Measurements from ENCODE around the gene EPHA4.

The EPHA4 gene

GRCh38 chr2:221467610-221468009 lies 104.5 kb downstream of the EPHA4 start:
- no peak for DNase-seq

DNA sequence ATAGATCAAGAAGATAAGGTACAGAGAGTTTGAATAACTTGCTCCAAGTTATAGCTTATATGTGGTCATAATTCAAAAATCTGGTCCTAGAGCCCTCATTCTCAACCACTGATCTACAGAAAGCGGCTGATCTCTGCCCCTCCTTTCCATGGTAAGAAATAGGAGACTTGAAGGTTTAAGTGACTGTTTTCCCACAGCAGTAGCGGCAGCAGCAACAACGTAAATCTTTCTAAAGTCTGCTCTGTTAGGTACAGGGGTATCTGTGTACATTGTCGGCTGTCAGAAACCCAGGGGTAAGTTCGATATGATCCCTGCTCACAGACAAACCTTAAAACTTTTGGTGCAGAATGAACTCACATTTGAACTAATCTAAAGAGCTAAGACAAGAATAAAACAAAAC lies 105.4 kb downstream of the EPHA4 start:
- DNase-seq = no peak

DNA sequence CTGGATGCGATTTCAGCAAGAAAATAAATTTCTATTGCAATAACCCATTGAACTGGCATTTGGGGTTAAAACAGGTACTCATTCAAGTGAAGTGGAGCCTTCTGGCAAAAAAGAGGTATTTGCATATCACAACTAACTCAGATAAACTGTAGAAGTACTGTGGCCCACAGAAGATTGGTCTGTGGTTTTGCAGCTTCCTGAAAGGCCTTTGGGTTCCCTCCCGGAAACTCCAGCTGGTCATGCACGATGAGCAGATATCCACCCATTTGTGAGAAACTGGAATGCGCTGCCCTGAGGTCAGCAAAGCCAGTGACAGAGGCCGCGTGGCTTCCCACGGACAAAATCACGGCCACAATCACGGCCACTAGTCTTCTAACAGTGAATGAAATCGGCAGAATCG lies 106.3 kb downstream of the EPHA4 start:
- DNase-seq = no peak

GRCh38 chr2:221464971-221465370 lies 107.1 kb downstream of the EPHA4 start:
- DNase-seq = no peak

- no peak for DNase-seq
These were observed 108.7 kb downstream of the EPHA4 start for GRCh38 chr2:221463241-221463896.

- DNase-seq = no peak
These were observed 110.2 kb downstream of the EPHA4 start for GRCh38 chr2:221461901-221462300.

DNA sequence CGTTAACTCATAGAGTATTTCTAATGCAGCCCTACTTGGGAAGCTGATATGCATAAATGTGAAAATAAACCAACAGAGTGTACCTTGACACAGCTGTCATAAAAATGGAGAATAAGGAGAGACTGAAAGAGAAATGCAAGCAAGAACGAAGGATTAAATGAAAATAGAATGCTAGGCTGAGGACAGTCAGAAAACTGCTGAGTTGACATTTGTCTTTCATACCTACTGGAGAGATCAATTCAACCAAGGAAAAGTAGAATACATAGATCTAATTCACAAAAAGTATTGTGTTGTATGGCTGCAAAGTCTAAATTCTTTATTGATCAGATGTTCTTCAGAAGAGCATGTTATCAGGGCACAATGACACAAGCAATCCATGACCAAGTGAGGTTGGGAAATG lies 112.0 kb downstream of the EPHA4 start:
- no peak for DNase-seq

GRCh38 chr2:221458578-221458977 lies 113.5 kb downstream of the EPHA4 start:
- no peak for DNase-seq

GRCh38 chr2:221455214-221455613 lies 116.9 kb downstream of the EPHA4 start:
- no peak for DNase-seq

GRCh38 chr2:221454459-221455105 lies 117.5 kb downstream of the EPHA4 start:
- DNase-seq = no peak

- DNase-seq = no peak
These were observed 120.0 kb downstream of the EPHA4 start for GRCh38 chr2:221451862-221452788.

GRCh38 chr2:221450280-221450679 lies 121.8 kb downstream of the EPHA4 start:
- DNase-seq = no peak

DNA sequence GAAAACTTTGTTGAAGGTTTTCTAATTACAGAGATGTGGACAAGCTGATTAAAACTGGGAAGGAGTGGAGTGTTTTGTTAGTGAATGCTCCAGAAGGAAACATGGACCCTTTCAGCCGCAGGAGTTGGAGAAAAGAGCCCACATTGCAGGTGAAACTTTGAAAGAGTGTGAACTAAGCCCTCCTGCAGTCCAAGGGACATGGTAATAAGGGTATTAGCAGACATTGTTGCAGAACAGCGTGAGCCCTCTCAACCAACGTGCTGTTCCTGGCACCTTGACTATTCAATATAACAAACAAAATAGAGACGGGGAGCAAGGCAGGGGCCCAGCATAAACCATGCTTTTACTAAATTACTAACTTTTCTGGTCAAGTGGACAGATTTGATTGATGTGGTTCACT lies 122.7 kb downstream of the EPHA4 start:
- DNase-seq = no peak

- DNase-seq = no peak
These were observed 123.2 kb downstream of the EPHA4 start for GRCh38 chr2:221448844-221449390.

DNA sequence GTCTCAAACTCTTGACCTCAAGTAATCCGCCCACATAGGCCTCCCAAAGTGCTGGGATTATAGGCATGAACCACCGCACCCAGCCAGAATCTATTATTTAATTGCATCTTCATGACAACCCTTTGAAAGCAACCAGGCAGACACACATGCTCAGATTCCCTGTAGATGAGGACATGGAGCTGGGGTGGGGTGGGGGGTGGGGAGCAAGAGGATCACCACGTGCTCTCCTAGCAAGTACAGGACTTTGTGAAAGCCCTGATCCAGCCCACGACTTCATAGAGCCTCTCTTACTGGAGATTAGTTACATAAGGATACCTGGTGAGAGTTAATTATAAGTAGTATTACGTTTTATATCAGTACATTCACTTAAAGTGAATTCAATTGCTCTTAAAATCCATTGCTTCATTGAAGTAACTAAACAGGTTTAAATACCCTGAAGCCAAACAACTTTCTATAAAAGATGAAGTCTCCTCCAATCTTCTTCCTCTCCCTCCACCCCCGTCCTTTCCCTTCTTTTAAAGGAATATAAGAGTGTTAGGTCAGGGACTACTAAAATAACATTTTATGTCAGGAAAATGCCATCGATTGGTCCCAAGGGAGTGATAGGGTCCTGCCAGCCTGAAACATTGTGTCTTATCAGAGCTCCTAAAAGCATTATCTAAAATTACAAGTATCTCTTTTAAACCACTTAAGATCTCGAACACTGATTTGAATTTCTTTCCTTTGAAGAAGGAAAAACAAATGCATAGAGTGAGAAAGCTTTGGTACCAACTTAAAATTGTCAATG lies 123.9 kb downstream of the EPHA4 start:
- no peak for DNase-seq

GRCh38 chr2:221447310-221447709 lies 124.8 kb downstream of the EPHA4 start:
- no peak for DNase-seq

GRCh38 chr2:221446140-221446539 lies 126.0 kb downstream of the EPHA4 start:
- no peak for DNase-seq

DNA sequence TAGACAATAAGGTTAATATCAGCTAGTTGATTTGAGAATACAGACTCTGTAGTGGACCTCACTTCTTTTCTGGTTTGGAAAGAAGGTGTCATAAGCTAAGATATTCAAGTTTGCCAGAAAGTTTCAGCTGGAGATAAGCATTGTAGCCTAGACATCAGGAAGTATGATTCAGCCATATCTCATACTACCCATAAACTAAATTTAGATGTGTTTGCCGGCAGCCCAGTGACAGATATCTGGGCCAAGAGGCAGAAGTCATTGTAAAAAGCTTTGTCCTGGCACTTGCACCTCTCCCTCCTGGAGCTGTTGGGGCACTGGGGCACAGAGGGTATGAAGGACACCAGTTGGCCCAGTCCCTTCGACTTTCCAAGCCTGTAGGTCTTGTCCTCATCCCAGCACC lies 128.0 kb downstream of the EPHA4 start:
- DNase-seq = no peak

DNA sequence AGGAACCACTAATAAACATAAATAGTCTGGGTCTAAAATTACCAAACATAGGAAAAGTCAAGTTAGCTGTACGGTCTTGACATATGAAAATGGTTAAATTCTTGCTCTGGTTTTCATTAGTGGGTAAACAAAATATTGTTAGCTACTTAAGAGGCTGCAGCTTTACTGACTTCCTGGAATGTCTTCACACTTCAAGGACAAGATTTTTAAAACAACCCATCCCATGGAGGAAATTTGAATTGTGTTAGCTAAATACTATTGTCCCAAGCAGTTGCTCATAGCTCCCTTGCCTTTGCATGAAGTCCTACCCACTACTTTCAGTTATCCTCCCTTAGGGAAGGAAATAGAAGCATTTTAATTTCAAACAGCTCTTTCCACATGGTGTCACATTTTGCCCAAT lies 128.5 kb downstream of the EPHA4 start:
- no peak for DNase-seq

DNA sequence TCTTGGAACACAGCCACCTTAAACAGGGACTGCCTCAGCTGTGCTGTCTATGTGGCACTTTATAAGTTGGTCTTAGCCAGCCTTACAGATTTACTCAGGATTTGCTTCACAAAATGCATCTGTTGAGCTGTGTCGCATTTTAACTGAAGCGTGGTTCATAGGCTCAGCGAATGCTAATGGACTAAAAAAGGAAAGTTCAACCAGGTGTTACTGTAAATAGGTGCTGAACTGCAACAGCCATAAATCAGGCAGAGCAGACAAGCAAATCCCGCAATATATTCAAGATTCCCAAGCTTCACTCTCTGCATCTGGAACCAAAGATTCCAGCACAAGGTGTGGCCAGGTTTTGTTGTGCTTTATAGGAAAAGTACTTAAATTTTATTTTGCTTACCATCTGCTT lies 130.0 kb downstream of the EPHA4 start:
- no peak for DNase-seq

DNA sequence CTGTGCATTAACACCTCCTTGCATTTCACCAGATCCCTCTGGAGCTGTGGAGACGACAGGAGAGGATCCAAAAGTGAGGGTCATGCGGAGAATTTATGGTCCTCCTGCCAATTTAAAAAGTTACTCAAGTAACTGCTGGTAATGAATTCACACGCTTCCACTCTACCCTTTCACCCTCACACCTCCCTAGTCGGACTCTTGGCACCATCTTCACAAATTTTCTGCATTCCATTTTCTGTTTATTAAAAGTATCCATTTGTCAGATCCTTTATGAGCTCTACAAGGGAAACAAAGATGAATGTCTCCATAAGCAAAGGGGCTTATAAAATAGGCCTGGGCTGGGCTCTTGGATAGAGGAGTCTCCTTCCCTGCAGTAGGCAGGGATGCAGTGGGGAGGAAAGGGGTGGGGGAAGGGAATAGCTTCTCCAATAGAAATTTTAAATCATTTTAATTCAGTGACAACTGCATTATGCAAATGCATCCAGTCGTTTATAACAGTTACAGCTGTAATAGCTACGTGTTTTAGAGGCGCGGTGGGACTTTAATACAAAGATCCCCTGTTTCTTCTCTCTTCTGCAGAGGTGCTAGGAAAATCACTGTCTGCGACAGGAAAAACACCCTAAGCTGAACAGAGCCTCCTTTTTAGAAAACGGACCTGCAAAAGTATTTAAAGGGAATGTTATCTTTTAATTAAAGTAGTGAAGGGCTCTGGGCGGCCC lies 132.2 kb downstream of the EPHA4 start:
- no peak for DNase-seq

DNA sequence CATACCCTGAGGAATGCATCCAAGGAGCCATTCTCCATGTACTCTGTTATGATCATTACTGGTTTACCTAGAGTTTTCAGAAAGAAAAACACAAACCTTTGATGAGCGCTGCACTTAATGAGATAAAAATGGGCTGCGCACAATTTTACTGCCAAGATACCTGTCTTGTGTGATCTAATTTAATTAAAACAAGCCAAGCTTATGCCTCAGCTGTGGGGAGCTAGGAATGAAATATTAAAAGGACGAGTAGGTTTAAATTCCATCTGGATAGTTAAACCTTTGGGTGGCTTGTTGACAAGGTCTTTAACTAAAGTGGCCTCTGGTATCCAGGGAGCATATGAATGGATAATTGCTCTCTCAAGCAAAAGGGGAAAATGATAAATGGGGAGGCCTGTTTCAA lies 135.0 kb downstream of the EPHA4 start:
- DNase-seq = no peak

Measured in COR-L47 (cell line).